Amniotic epithelial cell (primary cell): ENCODE measurements around the gene LRRC8E.
A peak's percentile ranks its signal among the peaks of the same experiment; 100 is the strongest.

Experiments used
- DNase-seq: peaks from one replicate; pipeline ENCODE4 v3.0.0-alpha.2; 2010; ENCODE audit warnings: low read depth

LRRC8E gene

GRCh38 chr19:7887408-7888144 lies 734 bp upstream of the LRRC8E start:
- no peak for DNase-seq

- no peak for DNase-seq
Measured at GRCh38 chr19:7888826-7889217, 512 bp downstream of the LRRC8E start.

- peak; percentile 70 for DNase-seq
Measured at GRCh38 chr19:7893362-7894101, 5.2 kb downstream of the LRRC8E start.

DNA sequence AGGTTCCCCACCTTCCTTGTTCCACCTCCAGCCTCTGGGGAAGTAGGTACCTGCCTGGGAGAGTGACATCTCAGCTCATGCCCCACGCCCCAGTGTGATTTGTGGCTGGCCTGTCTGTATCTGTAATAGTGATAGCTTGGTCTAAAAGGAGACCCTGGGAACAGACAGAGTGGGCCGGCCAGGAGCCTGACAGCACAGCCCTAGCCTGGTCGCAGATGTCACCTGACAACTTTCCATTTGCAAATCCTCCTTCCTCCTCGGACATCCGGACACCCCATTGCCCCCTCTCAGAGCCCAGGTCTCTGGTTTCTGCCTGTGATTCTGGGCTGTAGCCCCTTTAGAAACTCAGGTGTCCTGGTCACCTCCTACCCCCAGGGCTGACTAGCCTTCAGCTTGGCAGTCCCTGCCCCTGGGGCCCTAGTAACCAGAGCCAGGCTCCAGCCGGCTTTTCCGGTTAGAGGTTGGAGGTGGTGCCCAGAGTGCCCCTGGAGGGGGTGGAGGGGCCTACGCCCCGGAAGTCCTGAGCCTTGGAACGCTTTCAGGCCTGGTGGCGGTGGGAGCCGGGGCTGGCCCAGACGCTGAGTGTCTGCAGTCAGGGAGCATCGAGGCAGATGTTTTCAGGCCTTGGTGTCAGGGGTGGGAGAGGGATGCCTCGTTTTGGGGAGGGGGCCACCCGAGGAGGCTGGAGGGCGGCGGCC lies 6.5 kb downstream of the LRRC8E start:
- no peak for DNase-seq

DNA sequence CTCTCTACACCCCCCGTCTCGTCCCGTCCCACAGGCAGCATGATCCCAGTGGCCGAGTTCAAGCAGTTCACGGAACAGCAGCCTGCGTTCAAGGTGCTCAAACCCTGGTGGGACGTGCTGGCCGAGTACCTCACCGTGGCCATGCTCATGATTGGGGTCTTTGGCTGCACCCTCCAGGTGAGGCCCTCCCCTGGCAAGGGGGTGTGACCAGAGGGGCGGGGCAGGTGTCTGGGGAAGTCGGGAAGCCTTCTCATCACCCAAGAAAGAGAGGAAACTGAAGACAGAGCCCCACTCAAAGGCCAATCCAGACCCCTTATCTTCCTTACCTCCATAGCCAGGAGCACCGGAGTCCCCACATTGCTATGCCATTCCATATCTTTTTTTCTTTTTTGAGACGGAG lies 7.3 kb downstream of the LRRC8E start:
- DNase-seq = no peak

- peak; percentile 33 for DNase-seq
Measured at GRCh38 chr19:7897292-7897691, 9.0 kb downstream of the LRRC8E start.

GRCh38 chr19:7898967-7899366 lies 10.7 kb downstream of the LRRC8E start:
- DNase-seq = no peak

GRCh38 chr19:7899751-7900378 lies 11.6 kb downstream of the LRRC8E start:
- no peak for DNase-seq

- DNase-seq = no peak
Measured at GRCh38 chr19:7900401-7900870, 12.1 kb downstream of the LRRC8E start.

DNA sequence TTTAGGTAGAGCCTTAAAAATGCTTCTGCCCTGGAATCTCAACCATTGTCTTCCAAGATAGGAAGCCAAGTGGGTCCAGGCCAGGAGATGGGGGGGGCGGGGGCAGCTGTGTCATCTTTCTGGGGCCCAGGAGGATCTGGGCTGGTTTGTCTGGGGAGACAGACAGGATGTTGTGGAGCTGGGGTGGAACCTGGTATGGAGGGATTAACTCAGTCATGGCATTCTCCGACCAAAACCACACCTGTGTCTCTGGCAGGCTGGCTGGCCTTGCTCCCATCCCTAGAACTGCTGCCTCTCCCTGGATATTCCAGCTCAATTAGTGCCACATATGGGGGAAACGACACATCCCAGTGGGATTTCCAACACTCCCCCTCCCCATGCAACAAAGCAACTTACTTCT lies 12.6 kb downstream of the LRRC8E start:
- DNase-seq = no peak

- DNase-seq = no peak
Measured at GRCh38 chr19:7901337-7901736, 13.0 kb downstream of the LRRC8E start.

- no peak for DNase-seq
Measured at GRCh38 chr19:7902796-7903243, 14.5 kb downstream of the LRRC8E start.

DNA sequence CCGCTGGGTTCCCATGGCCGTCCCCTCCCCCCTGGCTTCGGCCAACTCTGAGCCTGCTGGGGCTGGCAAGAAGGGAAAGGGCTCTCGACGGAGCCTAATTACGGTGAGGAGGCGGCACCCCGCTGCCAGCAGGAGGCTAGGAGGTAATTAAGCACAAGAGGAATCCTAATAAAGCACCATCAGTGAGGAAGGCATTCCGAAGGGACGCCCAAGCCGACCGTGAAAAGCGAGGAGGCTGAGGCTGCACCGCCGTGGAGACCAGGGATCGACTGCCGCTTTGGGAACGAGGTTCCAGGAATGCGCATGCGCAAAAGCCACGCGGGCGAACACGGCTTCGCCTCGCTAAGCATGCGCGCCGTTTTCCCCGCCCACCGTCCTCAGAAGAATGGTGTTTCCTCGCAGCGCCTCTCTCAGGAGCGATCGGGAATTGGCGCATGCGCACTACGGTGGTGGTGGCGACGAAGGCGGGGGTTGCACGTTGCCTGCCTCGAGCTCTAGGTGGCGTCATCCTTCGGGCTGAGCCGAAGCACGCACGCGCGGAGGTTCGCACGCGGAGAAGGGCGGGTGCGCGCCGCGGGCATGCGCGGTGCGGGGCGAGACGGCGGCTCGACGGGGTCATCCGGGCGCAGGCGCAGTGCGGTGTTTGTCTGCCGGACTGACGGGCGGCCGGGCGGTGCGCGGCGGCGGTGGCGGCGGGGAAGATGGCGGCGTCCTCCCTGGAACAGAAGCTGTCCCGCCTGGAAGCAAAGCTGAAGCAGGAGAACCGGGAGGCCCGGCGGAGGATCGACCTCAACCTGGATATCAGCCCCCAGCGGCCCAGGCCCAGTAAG lies 15.1 kb downstream of the LRRC8E start, which contains the start of gene MAP2K7:
Gene MAP2K7 (plus strand): TSS at position 634 of the 830 bp plus-strand sequence. CDS start 68 bp downstream, at position 702.
- DNase-seq = peak; percentile 96

GRCh38 chr19:7904074-7905020 lies 16.0 kb downstream of the LRRC8E start:
- no peak for DNase-seq

DNA sequence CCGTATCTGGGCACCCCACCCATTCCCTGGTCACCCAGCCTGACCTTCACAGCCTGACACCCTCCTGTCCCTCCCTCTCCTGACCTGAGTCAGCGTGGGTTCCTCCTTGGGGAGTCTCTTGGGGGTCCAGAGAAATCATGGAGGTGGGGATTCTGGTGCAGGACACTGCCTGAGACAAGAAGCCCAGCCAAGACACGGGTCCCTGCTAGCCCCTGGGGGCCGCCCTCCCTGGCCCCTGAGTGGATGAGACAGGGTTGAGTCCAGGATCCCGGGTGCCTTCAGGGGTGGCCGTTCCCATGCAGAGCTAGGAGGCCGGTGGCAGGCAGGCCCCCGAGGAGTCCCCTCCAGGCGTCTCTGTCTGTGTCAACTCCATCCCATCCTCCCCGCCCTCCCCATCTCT lies 17.0 kb downstream of the LRRC8E start:
- no peak for DNase-seq

DNA sequence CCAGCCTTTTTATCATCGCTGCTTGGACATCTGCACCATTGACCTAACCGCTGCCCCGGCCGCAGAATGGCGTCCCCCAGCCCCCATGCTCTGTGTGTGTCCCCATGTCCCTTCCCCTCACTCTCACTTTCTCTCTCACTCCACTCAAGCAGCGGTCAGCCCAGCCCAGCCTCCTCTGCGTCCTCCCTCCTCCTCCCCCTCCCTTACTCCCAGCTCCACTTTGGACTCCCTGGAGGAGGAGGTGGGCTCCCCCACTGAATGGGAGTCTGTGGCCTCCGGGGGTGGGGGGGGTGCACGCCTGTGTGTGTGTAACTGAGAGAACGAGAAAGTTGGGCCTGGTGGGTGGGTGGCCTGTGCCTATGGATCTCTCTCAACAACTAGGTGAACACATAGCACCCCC lies 17.5 kb downstream of the LRRC8E start:
- DNase-seq = no peak

DNA sequence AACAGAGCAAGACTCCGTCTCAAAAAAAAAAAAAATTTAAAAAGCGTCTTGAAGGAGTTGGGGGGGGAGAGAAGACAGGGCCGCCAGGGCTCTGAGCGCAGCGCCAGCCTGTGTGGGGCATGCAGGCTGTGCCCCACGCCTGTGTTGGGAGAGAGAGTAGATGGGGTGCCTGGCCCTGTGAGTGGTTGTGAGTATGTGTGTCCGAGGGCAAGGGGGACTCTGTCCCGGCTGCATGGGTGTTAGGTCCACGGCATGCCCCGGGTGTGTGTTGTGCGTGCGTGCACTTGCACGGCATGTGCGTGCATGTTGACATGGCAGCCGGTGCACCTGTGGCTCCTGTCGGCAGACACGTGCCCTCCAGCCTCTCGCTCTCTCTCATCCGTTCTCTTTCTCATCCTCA lies 18.8 kb downstream of the LRRC8E start:
- DNase-seq = no peak

GRCh38 chr19:7907544-7907943 lies 19.2 kb downstream of the LRRC8E start:
- no peak for DNase-seq

DNA sequence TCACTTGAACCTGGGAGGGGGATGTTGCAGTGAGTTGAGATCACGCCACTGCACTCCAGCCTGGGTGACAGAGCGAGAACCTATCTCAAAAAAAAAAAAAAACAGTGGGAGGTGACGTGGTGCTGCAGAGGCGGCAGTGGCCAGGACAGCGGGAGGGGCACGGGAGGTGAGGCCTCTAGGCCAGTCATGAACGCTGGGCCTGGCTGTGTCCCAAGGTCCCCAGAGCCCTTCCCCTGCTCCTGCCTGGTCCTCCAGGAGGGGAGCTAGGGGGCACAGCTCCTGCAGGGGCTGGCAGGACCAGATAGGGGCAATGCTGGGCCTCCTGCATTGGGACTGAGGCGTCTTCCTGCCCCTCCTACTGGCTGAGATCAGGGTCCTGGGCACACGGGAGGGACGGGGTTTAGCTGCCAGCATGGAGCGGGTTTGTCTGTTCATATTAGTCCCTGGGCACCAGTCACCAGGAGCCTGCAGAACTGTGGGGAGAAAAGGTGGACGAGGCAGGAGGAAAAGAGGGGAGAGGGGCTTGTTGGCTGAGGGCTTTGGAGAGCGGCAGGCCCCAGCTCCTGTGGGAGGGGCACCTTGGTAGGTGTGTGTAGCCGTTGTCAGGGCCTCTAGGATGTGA lies 19.9 kb downstream of the LRRC8E start:
- DNase-seq = no peak
